GM18499 (cell line): Measurements from ENCODE around the gene CELSR2.

Experiments used
- ATAC-seq: cut with Tn5 transposase; IDR thresholded peaks from one replicate; pipeline ENCODE4 v1.9.1; 2021; ENCODE audit warnings: moderate number of reproducible peaks; ENCODE audit not compliant: insufficient read depth, unreplicated experiment

Gene CELSR2

DNA sequence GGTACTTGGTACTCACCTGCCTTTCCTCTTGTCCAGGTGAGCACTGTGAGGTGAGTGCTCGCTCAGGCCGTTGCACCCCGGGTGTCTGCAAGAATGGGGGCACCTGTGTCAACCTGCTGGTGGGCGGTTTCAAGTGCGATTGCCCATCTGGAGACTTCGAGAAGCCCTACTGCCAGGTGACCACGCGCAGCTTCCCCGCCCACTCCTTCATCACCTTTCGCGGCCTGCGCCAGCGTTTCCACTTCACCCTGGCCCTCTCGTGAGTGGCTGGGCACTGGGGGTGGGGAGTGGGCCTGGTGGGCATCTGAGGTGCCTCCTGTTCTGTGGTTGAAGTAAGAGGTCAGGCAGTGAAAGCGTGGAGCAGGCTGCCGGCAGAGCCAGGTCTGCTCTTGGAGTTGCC, 11.7 kb downstream of the CELSR2 start:
- no peak for ATAC-seq

DNA sequence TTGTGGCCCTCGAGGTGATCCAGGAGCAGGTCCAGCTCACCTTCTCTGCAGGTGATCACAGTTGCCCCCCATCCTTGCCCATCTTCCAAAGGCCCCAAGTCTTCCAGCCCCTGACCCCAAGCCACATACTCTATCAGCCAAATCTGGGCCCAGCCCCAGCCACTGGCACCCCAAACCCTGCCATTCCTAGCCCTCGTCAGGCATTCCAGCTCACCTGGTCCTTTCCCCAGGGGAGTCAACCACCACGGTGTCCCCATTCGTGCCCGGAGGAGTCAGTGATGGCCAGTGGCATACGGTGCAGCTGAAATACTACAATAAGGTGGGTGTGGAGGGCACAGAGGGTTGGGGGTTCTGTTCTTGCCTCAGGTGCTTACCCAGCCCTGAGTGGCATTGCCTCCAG, 12.2 kb downstream of the CELSR2 start:
- no peak for ATAC-seq

DNA sequence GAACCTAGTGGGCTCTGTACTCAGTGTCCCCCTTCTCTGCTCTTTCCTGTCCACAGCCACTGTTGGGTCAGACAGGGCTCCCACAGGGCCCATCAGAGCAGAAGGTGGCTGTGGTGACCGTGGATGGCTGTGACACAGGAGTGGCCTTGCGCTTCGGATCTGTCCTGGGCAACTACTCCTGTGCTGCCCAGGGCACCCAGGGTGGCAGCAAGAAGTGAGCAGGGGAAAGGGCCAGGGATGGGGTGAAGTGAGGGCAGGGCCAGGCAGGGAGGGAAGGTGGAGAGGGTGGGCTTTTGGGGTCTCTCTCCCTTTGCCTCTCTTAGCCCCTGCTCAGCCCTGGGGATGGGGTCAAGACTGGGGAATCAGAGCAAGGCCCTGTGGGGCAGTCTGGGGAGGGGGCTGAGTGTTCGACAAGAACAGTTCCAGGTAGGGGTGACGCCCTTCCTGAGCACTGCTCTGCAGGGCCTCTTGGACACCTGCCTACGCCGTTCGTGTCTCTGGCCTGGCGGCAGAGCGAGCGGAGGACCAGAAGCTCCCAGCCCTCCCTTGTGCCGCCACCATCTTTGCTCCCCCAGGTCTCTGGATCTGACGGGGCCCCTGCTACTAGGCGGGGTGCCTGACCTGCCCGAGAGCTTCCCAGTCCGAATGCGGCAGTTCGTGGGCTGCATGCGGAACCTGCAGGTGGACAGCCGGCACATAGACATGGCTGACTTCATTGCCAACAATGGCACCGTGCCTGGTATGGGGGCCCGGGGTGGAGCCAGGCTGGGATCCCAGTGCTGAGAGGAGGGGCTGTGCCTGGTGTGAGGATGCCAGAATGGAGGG, 13.1 kb downstream of the CELSR2 start:
- no peak for ATAC-seq

DNA sequence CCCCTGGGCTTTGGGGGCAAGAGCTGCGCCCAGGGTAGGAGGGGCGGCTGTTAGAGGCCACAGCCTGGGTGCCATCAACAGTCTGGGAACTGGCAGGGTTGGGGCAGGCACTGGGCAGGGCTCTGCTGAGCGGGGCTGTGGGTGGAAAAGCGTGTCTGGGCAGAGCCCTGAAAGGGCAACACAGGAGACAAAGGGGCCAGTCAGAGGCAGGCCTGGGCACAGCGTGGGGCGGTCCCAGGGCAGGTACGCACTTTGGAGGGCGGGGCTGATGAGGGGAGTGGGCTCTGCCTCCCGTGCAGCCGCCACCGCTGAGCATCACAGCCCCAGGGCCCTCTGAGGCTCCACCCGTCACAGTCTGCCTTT, 13.9 kb downstream of the CELSR2 start:
- ATAC-seq: no peak

DNA sequence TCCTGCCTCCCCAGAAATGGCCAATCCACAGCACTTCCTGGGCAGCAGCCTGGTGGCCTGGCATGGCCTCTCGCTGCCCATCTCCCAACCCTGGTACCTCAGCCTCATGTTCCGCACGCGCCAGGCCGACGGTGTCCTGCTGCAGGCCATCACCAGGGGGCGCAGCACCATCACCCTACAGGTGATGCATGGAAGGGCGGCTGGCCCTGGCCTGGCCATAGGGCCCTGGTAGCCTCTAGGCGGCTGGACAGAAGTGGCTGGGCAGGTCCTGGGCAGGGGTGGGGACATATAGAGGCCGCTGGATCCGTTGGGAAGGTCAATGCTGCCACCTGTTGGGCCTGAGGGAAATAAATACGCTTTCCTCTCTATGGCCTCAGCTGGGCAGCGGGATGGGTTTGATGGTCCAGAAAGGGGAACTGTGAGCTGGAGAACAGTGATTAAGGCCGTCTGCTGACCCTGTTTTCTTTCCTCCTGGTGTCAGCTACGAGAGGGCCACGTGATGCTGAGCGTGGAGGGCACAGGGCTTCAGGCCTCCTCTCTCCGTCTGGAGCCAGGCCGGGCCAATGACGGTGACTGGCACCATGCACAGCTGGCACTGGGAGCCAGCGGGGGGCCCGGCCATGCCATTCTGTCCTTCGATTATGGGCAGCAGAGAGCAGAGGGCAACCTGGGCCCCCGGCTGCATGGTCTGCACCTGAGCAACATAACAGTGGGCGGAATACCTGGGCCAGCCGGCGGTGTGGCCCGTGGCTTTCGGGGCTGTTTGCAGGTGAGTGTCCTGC, 14.4 kb downstream of the CELSR2 start:
- ATAC-seq: no peak

DNA sequence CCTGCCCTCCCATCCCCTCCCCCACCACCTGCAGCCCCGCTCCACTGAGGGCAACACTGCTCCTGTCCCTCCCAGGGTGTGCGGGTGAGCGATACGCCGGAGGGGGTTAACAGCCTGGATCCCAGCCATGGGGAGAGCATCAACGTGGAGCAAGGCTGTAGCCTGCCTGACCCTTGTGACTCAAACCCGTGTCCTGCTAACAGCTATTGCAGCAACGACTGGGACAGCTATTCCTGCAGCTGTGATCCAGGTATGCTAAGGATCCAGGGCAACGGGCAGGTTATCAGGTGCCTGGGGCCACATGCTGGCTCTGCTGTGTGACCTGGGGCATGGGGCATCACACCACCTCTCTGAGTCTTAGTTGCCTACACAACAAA, 15.0 kb downstream of the CELSR2 start:
- no peak for ATAC-seq

DNA sequence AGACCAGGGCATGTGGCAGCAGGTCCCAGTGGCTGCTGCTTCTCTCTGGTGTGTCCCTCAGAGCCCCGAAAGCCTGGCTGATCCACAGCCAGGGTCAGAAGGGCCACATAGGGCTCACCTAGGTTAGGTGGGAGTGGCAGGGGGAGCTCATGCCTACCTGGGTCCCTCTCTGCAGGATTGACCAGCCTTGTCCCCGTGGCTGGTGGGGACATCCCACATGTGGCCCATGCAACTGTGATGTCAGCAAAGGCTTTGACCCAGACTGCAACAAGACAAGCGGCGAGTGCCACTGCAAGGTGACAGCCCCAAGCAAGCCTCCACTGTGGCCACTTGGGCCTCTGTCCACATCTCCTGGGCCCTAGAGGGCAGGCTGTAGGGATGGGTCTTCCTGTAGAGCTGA, 15.7 kb downstream of the CELSR2 start:
- no peak for ATAC-seq

DNA sequence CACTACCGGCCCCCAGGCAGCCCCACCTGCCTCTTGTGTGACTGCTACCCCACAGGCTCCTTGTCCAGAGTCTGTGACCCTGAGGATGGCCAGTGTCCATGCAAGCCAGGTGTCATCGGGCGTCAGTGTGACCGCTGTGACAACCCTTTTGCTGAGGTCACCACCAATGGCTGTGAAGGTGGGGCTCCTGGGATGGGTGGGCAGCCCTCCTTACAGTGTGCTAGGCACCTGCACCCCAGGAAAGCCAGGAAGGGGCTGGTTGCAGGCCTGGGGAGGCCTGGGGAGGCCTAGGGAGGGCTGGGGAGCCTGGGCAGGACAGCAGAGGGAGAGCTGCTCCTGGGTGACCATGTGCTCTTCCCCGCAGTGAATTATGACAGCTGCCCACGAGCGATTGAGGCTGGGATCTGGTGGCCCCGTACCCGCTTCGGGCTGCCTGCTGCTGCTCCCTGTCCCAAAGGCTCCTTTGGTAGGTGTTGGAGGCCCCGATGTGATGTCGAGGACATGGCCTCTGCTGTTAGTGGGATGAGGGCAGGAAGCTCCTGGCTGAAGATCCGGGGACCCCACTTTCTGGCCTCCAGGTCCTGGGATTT, 16.5 kb downstream of the CELSR2 start:
- no peak for ATAC-seq

DNA sequence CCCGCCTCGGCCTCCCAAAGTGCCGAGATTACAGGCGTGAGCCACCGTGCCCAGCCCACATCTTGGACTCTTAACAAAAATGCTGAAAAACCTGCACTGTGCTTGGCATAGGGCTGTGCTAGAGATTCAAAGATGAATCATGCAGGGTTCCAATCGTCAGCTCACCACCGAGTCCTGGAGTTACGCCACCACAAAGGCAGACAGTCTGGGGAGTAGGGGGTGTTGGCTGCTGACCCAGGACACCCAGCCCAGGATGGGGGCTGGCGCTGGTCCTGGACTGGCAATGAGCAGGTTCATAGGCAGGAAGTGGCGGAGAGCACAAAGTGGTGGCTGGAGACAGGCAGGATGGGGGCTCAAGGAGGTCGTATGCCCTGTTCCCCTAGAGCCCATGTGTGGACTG, 17.6 kb downstream of the CELSR2 start:
- ATAC-seq: no peak

DNA sequence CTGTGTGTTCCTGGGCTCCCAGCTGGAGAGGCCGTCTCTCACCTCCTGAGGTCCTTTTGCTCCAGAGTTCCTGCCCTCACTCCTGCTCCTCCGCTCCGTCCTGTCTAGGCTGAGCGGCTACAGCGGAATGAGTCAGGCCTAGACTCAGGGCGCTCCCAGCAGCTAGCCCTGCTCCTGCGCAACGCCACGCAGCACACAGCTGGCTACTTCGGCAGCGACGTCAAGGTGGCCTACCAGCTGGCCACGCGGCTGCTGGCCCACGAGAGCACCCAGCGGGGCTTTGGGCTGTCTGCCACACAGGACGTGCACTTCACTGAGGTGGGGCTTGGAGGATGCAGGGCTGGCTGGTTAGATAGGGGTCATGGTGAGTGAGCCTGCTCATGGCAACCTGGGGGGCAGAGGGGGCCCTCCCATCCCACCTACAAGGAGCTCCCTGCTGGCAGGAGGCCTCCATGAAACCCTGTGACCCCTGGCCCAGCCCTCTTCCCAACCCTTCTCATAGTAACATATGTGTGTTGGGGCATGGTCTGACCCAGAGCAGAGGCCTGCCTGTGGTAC, 18.5 kb downstream of the CELSR2 start:
- no peak for ATAC-seq

DNA sequence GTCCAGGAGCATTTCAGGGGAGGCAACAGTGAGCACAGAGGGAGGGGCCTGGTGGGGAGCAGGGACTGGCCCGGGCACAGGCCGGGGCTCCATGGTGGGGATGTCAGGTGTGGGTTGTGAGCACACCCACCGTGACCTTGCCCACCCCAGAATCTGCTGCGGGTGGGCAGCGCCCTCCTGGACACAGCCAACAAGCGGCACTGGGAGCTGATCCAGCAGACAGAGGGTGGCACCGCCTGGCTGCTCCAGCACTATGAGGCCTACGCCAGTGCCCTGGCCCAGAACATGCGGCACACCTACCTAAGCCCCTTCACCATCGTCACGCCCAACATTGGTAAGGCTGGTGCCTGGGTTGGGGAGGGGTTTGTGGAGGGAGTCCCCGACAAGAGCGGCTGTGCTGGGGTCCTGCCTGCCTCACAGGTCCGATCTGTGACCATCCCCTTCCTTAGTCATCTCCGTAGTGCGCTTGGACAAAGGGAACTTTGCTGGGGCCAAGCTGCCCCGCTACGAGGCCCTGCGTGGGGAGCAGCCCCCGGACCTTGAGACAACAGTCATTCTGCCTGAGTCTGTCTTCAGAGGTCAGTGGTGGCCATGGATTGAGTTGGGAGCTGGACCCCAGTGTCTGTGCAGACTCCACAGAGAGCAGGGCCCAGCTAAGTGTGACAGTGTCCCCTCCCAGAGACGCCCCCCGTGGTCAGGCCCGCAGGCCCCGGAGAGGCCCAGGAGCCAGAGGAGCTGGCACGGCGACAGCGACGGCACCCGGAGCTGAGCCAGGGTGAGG, 19.3 kb downstream of the CELSR2 start:
- no peak for ATAC-seq

DNA sequence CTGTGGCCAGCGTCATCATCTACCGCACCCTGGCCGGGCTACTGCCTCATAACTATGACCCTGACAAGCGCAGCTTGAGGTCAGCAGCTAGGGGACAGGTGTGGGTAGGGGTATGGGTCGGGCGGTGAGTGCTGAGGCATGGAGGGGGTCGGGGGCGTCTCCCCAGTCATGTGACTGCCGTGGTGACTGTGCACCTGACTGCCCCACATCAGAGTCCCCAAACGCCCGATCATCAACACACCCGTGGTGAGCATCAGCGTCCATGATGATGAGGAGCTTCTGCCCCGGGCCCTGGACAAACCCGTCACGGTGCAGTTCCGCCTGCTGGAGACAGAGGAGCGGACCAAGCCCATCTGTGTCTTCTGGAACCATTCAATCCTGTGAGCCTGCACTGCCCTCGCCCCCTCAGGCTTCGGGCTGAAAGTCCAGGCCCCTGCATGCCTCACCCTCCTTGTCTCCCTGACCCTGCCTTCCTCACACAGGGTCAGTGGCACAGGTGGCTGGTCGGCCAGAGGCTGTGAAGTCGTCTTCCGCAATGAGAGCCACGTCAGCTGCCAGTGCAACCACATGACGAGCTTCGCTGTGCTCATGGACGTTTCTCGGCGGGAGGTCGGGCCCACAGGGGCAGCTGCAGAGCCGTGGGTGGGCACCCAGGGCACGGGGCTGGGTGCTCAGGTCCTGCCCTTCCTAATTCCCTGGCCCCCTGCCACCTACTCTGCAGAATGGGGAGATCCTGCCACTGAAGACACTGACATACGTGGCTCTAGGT, 20.1 kb downstream of the CELSR2 start:
- ATAC-seq: no peak

DNA sequence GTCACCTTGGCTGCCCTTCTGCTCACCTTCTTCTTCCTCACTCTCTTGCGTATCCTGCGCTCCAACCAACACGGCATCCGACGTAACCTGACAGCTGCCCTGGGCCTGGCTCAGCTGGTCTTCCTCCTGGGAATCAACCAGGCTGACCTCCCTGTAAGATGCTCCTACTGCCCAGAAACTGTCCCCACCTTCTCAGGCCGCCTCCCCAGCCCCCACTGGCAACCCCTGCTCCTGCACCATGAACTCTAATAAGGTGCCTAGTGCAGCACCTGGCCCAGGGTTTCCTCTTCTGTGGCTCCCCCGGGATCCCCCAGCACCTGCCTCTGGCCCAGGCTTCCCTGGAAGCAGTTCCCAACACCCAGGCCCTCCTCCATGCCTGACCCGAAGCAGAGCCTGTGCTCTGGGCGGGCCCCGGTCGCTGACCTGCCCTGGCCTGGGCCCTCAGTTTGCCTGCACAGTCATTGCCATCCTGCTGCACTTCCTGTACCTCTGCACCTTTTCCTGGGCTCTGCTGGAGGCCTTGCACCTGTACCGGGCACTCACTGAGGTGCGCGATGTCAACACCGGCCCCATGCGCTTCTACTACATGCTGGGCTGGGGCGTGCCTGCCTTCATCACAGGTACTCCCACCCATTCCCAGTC, 20.8 kb downstream of the CELSR2 start:
- no peak for ATAC-seq

DNA sequence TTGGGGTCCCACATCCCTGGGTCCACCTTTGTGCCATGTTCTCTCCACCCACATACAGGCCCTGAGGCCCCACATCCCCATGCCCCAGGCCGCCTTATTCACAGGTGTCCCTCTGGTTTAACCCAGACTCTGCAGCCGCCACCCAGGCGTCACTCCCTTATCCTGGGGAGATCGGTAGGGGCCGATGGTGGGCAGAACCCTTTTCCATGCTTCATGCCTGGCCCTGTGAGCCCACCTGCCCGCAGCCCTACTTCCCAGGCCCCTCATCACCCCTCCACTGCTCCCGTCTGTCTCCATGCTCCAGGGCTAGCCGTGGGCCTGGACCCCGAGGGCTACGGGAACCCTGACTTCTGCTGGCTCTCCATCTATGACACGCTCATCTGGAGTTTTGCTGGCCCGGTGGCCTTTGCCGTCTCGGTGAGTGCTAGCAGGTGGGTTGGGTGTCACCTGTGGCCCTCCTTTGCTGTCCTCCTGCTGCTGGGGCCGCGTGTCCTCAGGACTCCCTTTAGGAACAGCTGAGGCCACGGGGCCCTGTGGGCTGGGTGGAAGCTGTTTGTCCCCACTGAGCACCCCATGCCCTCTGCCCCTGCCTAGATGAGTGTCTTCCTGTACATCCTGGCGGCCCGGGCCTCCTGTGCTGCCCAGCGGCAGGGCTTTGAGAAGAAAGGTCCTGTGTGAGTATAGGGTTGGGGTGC, 21.4 kb downstream of the CELSR2 start:
- no peak for ATAC-seq

DNA sequence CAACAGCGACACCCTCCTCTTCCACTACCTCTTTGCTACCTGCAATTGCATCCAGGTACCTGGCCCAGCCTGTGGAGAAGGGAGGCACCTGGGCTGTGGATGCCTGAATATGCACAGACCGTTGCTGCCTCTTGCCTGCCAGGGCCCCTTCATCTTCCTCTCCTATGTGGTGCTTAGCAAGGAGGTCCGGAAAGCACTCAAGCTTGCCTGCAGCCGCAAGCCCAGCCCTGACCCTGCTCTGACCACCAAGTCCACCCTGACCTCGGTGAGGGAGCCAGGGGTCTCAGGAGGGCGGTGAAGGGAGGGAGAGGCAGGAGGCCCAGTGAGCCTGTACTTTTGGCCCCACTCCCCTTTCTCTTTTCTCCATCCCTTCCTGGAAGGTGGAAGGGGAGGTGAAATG, 22.1 kb downstream of the CELSR2 start:
- ATAC-seq: no peak

DNA sequence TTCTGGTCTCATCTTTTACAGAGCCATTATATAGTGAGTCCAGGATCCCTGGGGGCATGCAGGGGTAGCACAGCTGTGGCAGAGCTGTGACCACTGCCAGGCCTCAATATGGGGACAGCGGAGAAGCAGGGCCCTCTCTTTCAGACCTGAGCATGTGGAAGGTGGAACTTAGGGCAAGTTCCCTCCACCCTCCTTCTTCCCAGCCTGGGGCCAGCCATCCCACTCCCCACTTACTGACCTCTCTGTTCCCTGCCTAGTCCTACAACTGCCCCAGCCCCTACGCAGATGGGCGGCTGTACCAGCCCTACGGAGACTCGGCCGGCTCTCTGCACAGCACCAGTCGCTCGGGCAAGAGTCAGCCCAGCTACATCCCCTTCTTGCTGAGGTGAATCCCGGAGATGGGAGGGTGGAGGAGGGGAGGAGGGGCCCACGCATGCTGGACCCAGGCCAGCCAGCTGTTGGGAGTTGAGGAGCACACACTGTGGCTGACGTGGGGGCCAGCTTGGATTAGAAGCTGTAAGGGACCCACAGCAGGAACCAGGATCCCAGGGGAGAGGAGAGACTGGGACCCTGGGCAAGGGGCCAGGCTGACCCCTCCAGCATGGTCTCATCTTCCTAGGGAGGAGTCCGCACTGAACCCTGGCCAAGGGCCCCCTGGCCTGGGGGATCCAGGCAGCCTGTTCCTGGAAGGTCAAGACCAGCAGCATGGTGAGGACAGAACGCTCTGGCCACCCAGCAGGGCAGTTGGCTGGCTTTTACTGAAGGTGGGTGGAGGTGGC, 22.9 kb downstream of the CELSR2 start:
- no peak for ATAC-seq

DNA sequence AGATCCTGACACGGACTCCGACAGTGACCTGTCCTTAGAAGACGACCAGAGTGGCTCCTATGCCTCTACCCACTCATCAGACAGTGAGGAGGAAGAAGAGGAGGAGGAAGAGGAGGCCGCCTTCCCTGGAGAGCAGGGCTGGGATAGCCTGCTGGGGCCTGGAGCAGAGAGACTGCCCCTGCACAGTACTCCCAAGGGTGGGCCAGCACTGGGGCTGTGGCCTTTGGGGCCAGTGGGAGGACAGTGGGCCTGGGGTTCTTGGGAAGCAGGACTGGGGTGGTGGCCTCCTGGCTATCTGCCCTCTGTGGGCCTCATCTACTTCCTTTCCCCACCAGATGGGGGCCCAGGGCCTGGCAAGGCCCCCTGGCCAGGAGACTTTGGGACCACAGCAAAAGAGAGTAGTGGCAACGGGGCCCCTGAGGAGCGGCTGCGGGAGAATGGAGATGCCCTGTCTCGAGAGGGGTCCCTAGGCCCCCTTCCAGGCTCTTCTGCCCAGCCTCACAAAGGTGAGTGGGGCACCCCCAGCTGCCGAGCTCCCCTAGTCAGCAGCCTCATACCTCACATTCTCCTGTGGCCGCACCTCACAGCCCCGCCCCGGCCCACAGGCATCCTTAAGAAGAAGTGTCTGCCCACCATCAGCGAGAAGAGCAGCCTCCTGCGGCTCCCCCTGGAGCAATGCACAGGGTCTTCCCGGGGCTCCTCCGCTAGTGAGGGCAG, 23.6 kb downstream of the CELSR2 start:
- no peak for ATAC-seq
